GM21381 (cell line): Measurements from ENCODE around the gene CWC27.
A peak's percentile ranks its signal among the peaks of the same experiment; 100 is the strongest.

Source experiments
- ATAC-seq: cut with Tn5 transposase; IDR thresholded peaks from one replicate; pipeline ENCODE4 v1.9.1; 2021; ENCODE audit warnings: mild to moderate bottlenecking, moderate library complexity; ENCODE audit not compliant: unreplicated experiment

The CWC27 gene

GRCh38 chr5:65062469-65063083, 293.8 kb downstream of the CWC27 start:
- ATAC-seq = no peak

GRCh38 chr5:65065001-65065511, 296.3 kb downstream of the CWC27 start:
- no peak for ATAC-seq

DNA sequence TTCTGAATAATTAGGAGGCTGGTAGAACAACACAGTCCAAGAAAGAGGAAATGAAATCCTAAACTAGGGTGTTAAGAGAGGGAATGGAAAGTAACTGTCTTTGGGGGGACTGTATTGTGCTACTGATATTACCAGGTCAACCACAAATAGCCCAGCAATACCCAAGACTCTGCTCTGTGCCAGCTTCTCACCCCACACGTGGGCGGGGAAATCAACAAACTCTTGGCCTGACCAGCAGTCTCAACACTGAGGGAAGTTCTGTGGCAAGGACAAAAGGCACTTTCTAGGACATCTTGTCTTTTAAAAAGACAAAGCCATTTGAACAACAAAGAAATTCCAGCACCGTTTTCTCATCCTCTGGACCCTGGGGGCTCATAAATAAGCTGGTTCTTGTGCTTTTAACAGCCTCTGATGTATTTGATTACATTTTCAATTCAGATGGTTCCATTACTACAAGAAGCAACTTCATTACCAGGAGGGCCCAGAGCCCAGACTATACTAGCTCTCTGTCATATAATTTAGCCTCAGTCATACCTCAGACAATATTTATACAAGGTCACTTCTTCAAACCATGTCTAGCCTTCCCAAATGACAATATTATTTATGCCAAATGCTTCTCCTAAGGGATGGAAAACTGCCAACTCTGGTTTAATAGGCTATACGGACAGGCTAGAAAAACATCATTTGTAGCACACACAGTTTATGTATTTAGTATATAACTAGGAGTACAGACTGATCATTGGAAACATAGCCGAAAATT, 297.8 kb downstream of the CWC27 start:
- ATAC-seq = peak; percentile 73

DNA sequence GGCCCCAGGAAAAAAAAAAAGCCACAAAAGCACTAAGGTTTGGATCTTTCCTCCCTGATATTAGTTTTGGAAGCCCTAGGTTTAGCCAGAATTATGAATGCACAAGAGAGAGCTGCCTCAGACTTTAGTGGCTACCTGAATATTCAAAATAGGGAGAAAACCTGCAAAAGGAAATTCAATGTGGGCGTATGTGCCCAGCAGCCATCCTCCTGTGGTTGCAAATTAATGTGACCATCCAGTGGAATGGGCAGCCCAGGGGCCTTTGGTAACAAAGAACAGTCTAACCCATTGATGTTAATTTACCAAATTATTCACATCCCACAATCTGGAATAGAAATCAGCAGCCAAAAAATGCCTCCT, 298.4 kb downstream of the CWC27 start:
- ATAC-seq = no peak
